ENCODE measurements around the gene CDC42BPB.

DNA sequence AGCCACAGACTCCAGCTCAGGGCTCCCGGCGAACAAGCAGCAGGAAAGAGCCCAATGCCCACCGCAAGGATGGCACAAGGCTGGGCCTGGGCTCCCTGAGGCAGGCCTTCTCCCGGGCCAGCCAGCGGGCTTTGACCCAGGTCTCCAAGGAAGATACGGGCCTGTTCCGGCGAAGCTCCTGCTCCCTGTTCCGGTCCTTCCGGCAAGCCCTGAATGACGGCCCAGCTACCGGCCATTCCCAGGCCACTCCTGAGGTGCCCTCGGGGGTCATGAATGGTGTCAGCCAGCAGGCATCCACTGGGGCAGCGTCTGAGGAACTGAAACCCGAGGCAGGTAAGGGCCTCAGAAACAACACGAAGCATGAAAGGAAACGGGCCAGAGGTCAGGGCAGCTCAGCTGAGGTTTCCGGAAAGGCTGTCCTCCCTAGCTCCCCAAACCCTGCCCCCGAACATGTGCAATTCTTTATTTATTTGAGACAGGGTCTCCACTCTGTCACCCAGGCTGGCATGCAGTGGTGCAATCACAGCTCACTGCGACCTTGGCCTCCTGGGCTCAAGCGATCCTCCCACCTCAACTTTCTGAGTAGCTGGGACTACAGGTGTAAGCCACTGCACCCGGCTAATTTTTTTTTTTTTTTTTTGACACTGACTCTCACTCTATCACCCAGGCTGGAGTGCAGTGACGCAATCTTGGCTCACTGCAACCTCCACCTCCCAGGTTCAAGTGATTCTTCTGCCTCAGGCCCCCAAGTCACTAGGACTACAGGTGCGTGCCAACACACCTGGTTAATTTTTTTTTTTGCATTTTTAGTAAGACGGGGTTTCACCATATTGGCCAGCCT lies 43.2 kb upstream of the CDC42BPB start:
- TF ChIP-seq, protein P1, sequence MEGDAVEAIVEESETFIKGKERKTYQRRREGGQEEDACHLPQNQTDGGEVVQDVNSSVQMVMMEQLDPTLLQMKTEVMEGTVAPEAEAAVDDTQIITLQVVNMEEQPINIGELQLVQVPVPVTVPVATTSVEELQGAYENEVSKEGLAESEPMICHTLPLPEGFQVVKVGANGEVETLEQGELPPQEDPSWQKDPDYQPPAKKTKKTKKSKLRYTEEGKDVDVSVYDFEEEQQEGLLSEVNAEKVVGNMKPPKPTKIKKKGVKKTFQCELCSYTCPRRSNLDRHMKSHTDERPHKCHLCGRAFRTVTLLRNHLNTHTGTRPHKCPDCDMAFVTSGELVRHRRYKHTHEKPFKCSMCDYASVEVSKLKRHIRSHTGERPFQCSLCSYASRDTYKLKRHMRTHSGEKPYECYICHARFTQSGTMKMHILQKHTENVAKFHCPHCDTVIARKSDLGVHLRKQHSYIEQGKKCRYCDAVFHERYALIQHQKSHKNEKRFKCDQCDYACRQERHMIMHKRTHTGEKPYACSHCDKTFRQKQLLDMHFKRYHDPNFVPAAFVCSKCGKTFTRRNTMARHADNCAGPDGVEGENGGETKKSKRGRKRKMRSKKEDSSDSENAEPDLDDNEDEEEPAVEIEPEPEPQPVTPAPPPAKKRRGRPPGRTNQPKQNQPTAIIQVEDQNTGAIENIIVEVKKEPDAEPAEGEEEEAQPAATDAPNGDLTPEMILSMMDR (IDR thresholded peaks at IDR 0.05; ENCODE audit: borderline replicate concordance, extremely low read depth, low read length, poor library complexity, severe bottlenecking) = no peak
- TF ChIP-seq EZH2 (IDR thresholded peaks at IDR 0.05; ENCODE audit: borderline replicate concordance, low read depth, low read length, severe bottlenecking) = no peak

Measured in DND-41 (cell line).